Ishikawa (cell line): ENCODE data around the gene GPR39.

Experiments used
- CREB1 ChIP-seq: IDR thresholded peaks from 2 replicates; pipeline ENCODE4 v1.6.1; 2012; ENCODE audit warnings: low read depth
- EGR1 ChIP-seq: IDR thresholded peaks from 2 replicates; pipeline ENCODE4 v1.6.1; 2012
- EP300 ChIP-seq: IDR thresholded peaks from 2 replicates; pipeline ENCODE4 v1.6.1; 2012; ENCODE audit warnings: borderline replicate concordance
- MAX ChIP-seq: IDR thresholded peaks from 2 replicates; pipeline ENCODE4 v1.6.1; 2012
- NFIC ChIP-seq: IDR thresholded peaks from 2 replicates; pipeline ENCODE4 v1.6.1; 2012
- RAD21 ChIP-seq: IDR thresholded peaks from 2 replicates; pipeline ENCODE4 v1.6.1; 2012; ENCODE audit warnings: low read depth
- REST ChIP-seq: IDR thresholded peaks from 2 replicates; pipeline ENCODE4 v1.6.1; 2012; ENCODE audit warnings: low read depth, mild to moderate bottlenecking
- TAF1 ChIP-seq: IDR thresholded peaks from 2 replicates; pipeline ENCODE4 v1.6.1; 2012; ENCODE audit warnings: low read depth, mild to moderate bottlenecking
- USF1 ChIP-seq: IDR thresholded peaks from 2 replicates; pipeline ENCODE4 v1.6.1; 2012
- ZBTB7A ChIP-seq: IDR thresholded peaks from 2 replicates; pipeline ENCODE4 v1.6.1; 2012; ENCODE audit warnings: low read depth

GRCh38 chr2:132606649-132607048 lies 190.0 kb downstream of the GPR39 start:
- no peak for TF ChIP-seq REST
- TF ChIP-seq NFIC, result no peak
- TF ChIP-seq RAD21, result no peak
- no peak for TF ChIP-seq CREB1
- no peak for TF ChIP-seq EGR1
- TF ChIP-seq MAX, result no peak
- no peak for TF ChIP-seq EP300
- TF ChIP-seq USF1, result no peak
- TF ChIP-seq ZBTB7A, result no peak
- no peak for TF ChIP-seq TAF1
